Erythroblast (primary cell): ENCODE data around the gene OLFML2A.
A peak's percentile ranks its signal among the peaks of the same experiment; 100 is the strongest.

Experiments used
- GATA1 ChIP-seq: IDR thresholded peaks from 2 replicates; pipeline ENCODE4 v1.6.1; 2011; ENCODE audit warnings: low read depth, mild to moderate bottlenecking, control low read depth, low read length, moderate library complexity
- POLR2A ChIP-seq: IDR thresholded peaks from 2 replicates; pipeline ENCODE4 v1.6.1; 2011; ENCODE audit warnings: mild to moderate bottlenecking, low read length

DNA sequence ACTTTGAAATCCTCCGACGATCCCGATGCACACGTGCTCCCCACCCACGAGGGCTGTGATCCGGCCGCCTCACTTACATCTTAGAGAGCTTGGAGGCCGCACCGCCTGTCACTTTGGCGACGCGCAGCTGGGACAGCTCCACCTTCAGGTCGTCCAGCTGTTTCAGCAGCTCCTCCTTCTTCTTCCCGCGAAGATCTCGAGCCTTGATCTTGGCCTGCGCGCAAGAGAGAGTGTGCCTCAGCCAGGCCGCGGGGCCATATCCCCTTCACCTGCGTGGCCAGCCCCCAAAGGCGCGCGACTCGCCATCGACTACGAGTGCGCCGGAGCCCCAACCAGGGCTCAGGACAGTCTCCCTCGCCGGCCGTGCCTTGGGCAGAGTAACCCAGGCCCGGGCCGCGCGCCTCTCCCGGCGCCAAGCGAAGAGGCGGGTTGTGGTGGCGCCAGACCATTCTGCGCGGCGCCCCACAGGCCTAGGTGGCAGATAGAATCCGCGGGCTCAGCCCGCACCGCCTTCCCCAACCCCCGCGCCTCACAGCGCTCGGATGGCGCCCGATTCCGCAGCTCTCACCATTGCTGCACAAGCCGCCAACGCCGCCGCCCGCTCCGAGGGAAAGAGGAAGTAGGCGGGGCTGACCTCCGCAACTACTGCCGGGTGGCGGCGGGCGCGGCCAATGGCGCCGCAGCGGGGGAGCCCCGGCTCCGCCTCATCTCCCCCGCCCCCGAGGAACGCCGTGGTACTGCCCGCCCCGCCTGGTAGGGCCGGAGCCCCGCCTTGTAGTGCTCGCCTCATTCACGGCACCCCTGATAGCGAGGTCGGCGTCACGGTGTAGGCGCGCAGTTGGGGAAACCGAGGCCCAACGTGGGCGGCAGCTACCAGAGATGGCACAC, 84.7 kb downstream of the OLFML2A start, which contains the start of the genes ARPC5L and RPL35:
- TF ChIP-seq POLR2A: peak; percentile 91
- TF ChIP-seq GATA1: peak; percentile 49
